Lower leg skin (tissue), 4 donors: ENCODE measurements around the gene MTHFD2L. TPM values are rescaled to one million over a fixed set of nuclear protein-coding genes. Genes with fewer than 3 reads are reported as not detected.

Experiments used
- DNase-seq, 2 donors: peaks; one replicate each; pipeline ENCODE4 v3.0.0-alpha.2; 2019; ENCODE audit warnings: low spot score in 2 of 2
- H3K4me3 ChIP-seq: fragments of 200-600 bp; sonication (generic); 2 replicates; pipeline ENCODE4 v1.5.1; 2017; ENCODE audit warnings: mild to moderate bottlenecking, low read depth; ENCODE audit not compliant: poor library complexity, severe bottlenecking
- POLR2A ChIP-seq, 2 donors: fragments of 450-650 bp; IDR thresholded peaks; one replicate each; pipeline ENCODE4 v1.6.1; 2016 to 2017; ENCODE audit warnings: antibody characterized with exemption in 2 of 2, mild to moderate bottlenecking in 1 of 2, moderate library complexity in 1 of 2
- WGBS, 2 donors: methylation state at CpG; one replicate each; pipeline ENCODE4 v1.1.5; 2018; 5-methylcytosine and 5-hydroxymethylcytosine counted together
- intact Hi-C: fragments of 100-400 bp; cut with DNase I; formaldehyde crosslinking; loops from one replicate; pipeline ENCODE4 v1.15.0; 2023; ENCODE audit warnings: low total_unique reads
- total RNA-seq, 4 donors: library from RNA; depleted of rRNA; stranded (reverse); fragments of >200 nt; gene quantifications; one replicate each; pipeline ENCODE4 v1.1.0, GENCODE V29; 2016
- TF ChIP-seq, protein P1 (sequence below), 3 donors: fragments of 450-650 bp; IDR thresholded peaks; one replicate each; pipeline ENCODE4 v1.5.1; 2016; ENCODE audit warnings: antibody characterized with exemption in 3 of 3, mild to moderate bottlenecking in 3 of 3, moderate library complexity in 2 of 3

Gene MTHFD2L
- total RNA-seq: 10 to 100 TPM in 2 of 4 donors, 1 to 10 TPM in 2; 3.5 to 16.2 (median 10.9) TPM

DNA sequence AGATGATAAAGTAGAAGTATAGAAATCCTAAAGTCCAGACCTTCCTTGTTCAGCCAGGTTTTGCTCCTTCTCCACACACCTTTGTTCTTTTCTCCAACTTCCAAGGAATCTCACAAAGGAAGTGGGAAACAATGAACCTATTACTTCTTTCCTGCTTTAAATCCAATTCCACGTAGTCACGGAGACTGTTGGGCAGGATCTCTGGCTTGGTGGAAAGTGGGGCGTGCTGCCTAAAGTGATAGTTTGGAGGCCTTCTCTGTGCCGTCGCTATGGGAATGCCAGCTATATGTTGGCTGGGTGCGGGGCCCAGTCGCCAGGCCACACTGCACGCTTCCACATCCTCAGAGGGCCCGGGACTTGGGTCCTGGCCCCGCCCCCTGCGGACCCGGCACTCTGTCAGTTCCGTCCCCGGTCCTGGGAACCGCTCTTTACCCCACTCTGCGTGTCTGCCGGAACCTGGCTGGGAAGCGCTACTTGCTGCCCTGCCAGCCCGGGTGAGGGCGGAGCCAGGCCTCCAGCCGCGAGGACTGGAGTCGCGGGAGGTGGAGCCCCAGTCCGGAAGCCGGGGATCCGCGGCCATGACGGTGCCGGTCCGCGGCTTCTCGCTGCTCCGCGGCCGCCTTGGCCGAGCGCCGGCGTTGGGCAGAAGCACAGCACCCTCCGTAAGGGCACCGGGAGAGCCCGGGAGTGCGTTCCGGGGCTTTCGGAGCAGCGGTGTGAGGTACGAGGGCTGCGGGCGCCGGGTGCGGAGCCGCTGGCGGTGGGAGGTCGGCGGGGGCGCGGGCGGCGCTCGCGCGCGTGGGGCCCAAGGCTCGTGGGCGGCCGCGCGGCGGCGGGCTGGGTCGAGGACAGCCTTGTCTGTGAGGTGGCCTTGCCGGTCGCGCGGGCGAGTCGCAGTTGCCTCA is at the start of gene MTHFD2L:
Gene MTHFD2L, plus strand, starts transcription at position 558 of the 905 bp plus-strand sequence. Its CDS starts 21 bp downstream, at position 579.
- TF ChIP-seq, protein P1, sequence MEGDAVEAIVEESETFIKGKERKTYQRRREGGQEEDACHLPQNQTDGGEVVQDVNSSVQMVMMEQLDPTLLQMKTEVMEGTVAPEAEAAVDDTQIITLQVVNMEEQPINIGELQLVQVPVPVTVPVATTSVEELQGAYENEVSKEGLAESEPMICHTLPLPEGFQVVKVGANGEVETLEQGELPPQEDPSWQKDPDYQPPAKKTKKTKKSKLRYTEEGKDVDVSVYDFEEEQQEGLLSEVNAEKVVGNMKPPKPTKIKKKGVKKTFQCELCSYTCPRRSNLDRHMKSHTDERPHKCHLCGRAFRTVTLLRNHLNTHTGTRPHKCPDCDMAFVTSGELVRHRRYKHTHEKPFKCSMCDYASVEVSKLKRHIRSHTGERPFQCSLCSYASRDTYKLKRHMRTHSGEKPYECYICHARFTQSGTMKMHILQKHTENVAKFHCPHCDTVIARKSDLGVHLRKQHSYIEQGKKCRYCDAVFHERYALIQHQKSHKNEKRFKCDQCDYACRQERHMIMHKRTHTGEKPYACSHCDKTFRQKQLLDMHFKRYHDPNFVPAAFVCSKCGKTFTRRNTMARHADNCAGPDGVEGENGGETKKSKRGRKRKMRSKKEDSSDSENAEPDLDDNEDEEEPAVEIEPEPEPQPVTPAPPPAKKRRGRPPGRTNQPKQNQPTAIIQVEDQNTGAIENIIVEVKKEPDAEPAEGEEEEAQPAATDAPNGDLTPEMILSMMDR (IDR thresholded peaks at IDR 0.05): no peak
- TF ChIP-seq POLR2A (IDR thresholded peaks at IDR 0.05): peak in 1 of 2 donors; percentile 49
- intact Hi-C loops: no loop called here
- H3K4me3 ChIP-seq: peak within 1 kb of the TSS; percentile 44
- 0 to 1% methylated on average over 12 to 39 of the region's 78 CpGs for WGBS, 2 donors
- peak; percentile 89 to 97 for DNase-seq

DNA sequence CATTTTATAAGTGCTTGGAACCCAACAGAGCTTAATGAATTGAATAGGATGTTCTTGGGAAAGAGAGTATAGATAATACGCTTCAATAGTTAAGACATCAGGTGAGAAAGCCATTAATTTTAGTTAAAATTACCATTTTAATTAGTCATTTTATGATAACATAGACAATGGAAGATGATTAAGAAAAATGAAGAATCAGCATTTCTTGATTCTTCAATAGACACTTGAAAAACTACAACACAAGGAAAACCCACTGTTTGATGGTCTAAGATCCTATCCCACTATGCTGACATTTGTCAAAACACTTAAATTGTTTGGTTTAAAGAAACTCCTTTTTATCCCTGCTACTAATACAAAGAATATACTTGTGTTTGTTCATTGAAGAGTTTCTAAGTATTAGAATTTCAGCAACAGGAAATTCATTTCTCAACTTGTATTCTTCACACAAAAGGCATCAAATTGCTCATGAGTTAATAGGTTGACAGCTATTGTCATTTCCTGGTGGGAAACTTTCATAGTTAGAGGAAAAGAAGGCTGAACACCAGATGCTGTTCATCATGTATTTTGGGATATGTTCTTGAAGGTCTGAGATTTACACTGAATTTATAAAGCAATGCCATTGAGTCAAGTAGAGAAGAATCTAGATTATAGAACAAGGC is 49.3 kb upstream of the MTHFD2L start:
- no peak for DNase-seq
- intact Hi-C loops: no loop called here
- no peak overlapping the region for H3K4me3 ChIP-seq
- TF ChIP-seq, protein P1 (IDR thresholded peaks at IDR 0.05): no peak
- TF ChIP-seq POLR2A (IDR thresholded peaks at IDR 0.05): no peak
- WGBS, 2 donors: 89 to 100% methylated on average over 1 of the region's 1 CpG

DNA sequence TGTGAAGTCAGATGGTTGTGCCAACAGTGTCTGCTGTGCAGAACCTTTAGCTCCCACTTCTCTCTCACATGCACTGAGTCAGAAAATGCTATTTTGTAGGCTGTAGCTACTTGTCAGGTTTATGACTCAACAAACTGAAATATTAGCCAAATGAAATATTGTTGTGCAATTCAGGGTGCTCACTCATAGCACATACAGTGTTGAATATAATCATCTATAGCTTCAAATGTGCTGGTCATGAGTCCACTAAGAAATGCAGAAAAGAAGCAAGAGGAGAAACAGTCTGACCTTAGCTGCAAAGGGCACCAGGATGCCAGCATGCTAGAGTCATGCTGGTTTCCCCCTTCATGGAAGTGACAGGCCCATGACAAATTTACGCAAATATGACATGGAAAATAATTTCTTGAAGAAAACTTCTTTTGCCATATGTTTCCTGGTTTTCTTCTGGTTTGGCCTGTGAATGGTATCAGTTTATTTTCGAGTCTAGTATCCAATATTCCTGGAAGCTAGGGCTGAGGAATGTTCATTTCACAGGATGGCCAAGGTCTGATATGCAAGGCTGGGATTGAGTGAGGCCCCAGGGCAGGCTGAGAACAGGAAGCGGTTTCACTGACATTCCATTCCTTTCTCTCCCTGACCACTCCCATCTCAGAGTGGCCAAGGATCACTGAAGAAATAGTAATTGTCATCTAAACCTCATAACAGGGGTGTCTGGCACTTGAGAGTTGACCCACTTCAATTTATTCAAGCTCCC is 48.6 kb upstream of the MTHFD2L start:
- peak in 1 of 2 donors; percentile 33 for DNase-seq
- H3K4me3 ChIP-seq: no peak overlapping the region
- 29 to 37% methylated on average over 3 of the region's 3 CpGs for WGBS, 2 donors
- intact Hi-C loops: no loop called here
- no peak for TF ChIP-seq POLR2A (IDR thresholded peaks at IDR 0.05)
- TF ChIP-seq, protein P1 (IDR thresholded peaks at IDR 0.05): no peak

GRCh38 chr4:74109870-74110605 is 47.9 kb upstream of the MTHFD2L start:
- intact Hi-C loops: no loop called here
- no peak overlapping the region for H3K4me3 ChIP-seq
- no peak for TF ChIP-seq POLR2A (IDR thresholded peaks at IDR 0.05)
- TF ChIP-seq, protein P1 (IDR thresholded peaks at IDR 0.05): no peak
- no peak for DNase-seq
- 83% methylated on average over 6 of the region's 6 CpGs for WGBS, 2 donors

GRCh38 chr4:74110670-74111069 is 47.2 kb upstream of the MTHFD2L start:
- TF ChIP-seq POLR2A (IDR thresholded peaks at IDR 0.05): no peak
- TF ChIP-seq, protein P1 (IDR thresholded peaks at IDR 0.05): no peak
- H3K4me3 ChIP-seq: no peak overlapping the region
- no peak for DNase-seq
- intact Hi-C loops: no loop called here
